HEK293 (cell line): ENCODE results near the gene SOX13.

Experiments used
- CTCF ChIA-PET: fragments of 350-600 bp; formaldehyde crosslinking; extraction: SDS; loops from one replicate; lab custom pipeline; 2021; ENCODE audit warnings: antibody characterized with exemption; lab: Yijun Ruan, JAX
- POLR2A ChIA-PET: fragments of 300-600 bp; formaldehyde crosslinking; extraction: SDS; loops from one replicate; lab custom pipeline; 2020; ENCODE audit warnings: antibody characterized with exemption, inconsistent platforms; lab: Yijun Ruan, JAX
- H3K27ac ChIP-seq: fragments of 200-500 bp; sonication (Bioruptor generic); 2 replicates; pipeline ENCODE4 v1.5.1; 2014; ENCODE audit warnings: low read depth, low read length, control low read depth, inconsistent platforms; ENCODE audit errors: extremely low read depth
- H3K36me3 ChIP-seq, 2 experiments: fragments of 200-500 bp in 1 of 2; sonication (Bioruptor generic) in 1 of 2; 1 replicate in 1 of 2; 2 replicates in 1 of 2; pipeline ENCODE4 v1.5.1; 2014 to 2017; ENCODE audit warnings: inconsistent platforms in 2 of 2, low read length in 2 of 2; ENCODE audit not compliant: control insufficient read depth in 2 of 2, insufficient read depth in 1 of 2
- H3K4me1 ChIP-seq: fragments of 200-500 bp; sonication (Bioruptor generic); 2 replicates; pipeline ENCODE4 v1.5.1; 2014; ENCODE audit warnings: mild to moderate bottlenecking, low read length, inconsistent platforms; ENCODE audit not compliant: control insufficient read depth, insufficient read depth
- H3K4me3 ChIP-seq: 2 replicates; pipeline ENCODE4 v1.5.1; 2011; ENCODE audit warnings: low read depth, mild to moderate bottlenecking, control low read depth, low read length, moderate library complexity
- H3K9me3 ChIP-seq: fragments of 200-500 bp; sonication (Bioruptor generic); 2 replicates; pipeline ENCODE4 v1.5.1; 2014; ENCODE audit warnings: low read depth, low read length, inconsistent platforms; ENCODE audit not compliant: control insufficient read depth, insufficient read depth
- BCL11A ChIP-seq: fragments of 450-650 bp; formaldehyde crosslinking; IDR thresholded peaks from 2 replicates; pipeline ENCODE4 v1.5.1; 2016; ENCODE audit warnings: low read depth, missing biosample characterization, missing genetic modification characterization
- EGR2 ChIP-seq: fragments of 450-650 bp; formaldehyde crosslinking; IDR thresholded peaks from 2 replicates; pipeline ENCODE4 v1.5.1; 2016; ENCODE audit warnings: low read depth, missing biosample characterization, missing genetic modification characterization
- GLI2 ChIP-seq: fragments of 450-650 bp; formaldehyde crosslinking; IDR thresholded peaks from 2 replicates; pipeline ENCODE4; 2017; ENCODE audit warnings: missing biosample characterization, missing genetic modification characterization, low read depth, borderline replicate concordance
- GLIS1 ChIP-seq: fragments of 450-650 bp; formaldehyde crosslinking; IDR thresholded peaks from 2 replicates; pipeline ENCODE4 v1.5.1; 2016; ENCODE audit warnings: missing biosample characterization, missing genetic modification characterization
- KLF16 ChIP-seq: fragments of 450-650 bp; formaldehyde crosslinking; IDR thresholded peaks from 2 replicates; pipeline ENCODE4 v1.5.1; 2017; ENCODE audit warnings: missing biosample characterization, missing genetic modification characterization
- MYNN ChIP-seq: fragments of 450-650 bp; formaldehyde crosslinking; IDR thresholded peaks from 2 replicates; pipeline ENCODE4 v1.5.1; 2016; ENCODE audit warnings: missing biosample characterization, missing genetic modification characterization, borderline replicate concordance
- MZF1 ChIP-seq: fragments of 450-650 bp; formaldehyde crosslinking; IDR thresholded peaks from 2 replicates; pipeline ENCODE4 v1.5.1; 2017; ENCODE audit warnings: missing biosample characterization, missing genetic modification characterization, borderline replicate concordance
- WT1 ChIP-seq: fragments of 450-650 bp; formaldehyde crosslinking; IDR thresholded peaks from 2 replicates; pipeline ENCODE4 v1.5.1; 2016; ENCODE audit warnings: missing biosample characterization, missing genetic modification characterization
- ZFHX2 ChIP-seq: fragments of 450-650 bp; formaldehyde crosslinking; conservative IDR thresholded peaks from 2 replicates; pipeline ENCODE4 v1.5.1; 2016; ENCODE audit warnings: missing biosample characterization, missing genetic modification characterization
- ZNF114 ChIP-seq: fragments of 450-650 bp; formaldehyde crosslinking; IDR thresholded peaks from 2 replicates; pipeline ENCODE4 v1.5.0; 2017; ENCODE audit warnings: missing biosample characterization, missing genetic modification characterization
- ZNF211 ChIP-seq: fragments of 450-650 bp; formaldehyde crosslinking; IDR thresholded peaks from 2 replicates; pipeline ENCODE4 v1.5.1; 2016; ENCODE audit warnings: low read depth, missing biosample characterization, missing genetic modification characterization
- ZNF37A ChIP-seq: fragments of 450-650 bp; IDR thresholded peaks from 2 replicates; pipeline ENCODE4 v1.5.1; 2018; ENCODE audit warnings: missing biosample characterization, missing genetic modification characterization
- ZNF426 ChIP-seq: fragments of 450-650 bp; formaldehyde crosslinking; IDR thresholded peaks from 2 replicates; pipeline ENCODE4 v1.5.1; 2017; ENCODE audit warnings: missing biosample characterization, missing genetic modification characterization, mild to moderate bottlenecking, inconsistent platforms, moderate library complexity
- ZNF433 ChIP-seq: fragments of 450-650 bp; formaldehyde crosslinking; IDR thresholded peaks from 2 replicates; pipeline ENCODE4 v1.5.1; 2016; ENCODE audit warnings: missing biosample characterization, missing genetic modification characterization, low read depth
- ZNF544 ChIP-seq: fragments of 450-650 bp; formaldehyde crosslinking; IDR thresholded peaks from 2 replicates; pipeline ENCODE4 v1.5.0; 2017; ENCODE audit warnings: missing biosample characterization, missing genetic modification characterization
- ZNF776 ChIP-seq: fragments of 450-650 bp; formaldehyde crosslinking; IDR thresholded peaks from 2 replicates; pipeline ENCODE4 v1.5.0; 2017; ENCODE audit warnings: missing biosample characterization, missing genetic modification characterization, borderline replicate concordance
- ZXDB ChIP-seq: fragments of 450-650 bp; formaldehyde crosslinking; IDR thresholded peaks from 2 replicates; pipeline ENCODE4 v1.5.1; 2016; ENCODE audit warnings: missing biosample characterization, missing genetic modification characterization
- TF ChIP-seq, protein P1 (sequence below): fragments of 450-650 bp; formaldehyde crosslinking; optimal IDR thresholded peaks from 2 replicates; pipeline ENCODE3; 2016; ENCODE audit warnings: missing biosample characterization, mild to moderate bottlenecking, missing genetic modification characterization
- TF ChIP-seq, protein P2 (sequence below): fragments of 450-650 bp; formaldehyde crosslinking; IDR thresholded peaks from 2 replicates; pipeline ENCODE4 v1.5.1; 2016; ENCODE audit warnings: missing biosample characterization, missing genetic modification characterization
- TF ChIP-seq, protein P3 (sequence below): fragments of 450-650 bp; formaldehyde crosslinking; IDR thresholded peaks from 2 replicates; pipeline ENCODE4 v1.5.1; 2016; ENCODE audit warnings: missing biosample characterization, missing genetic modification characterization
- TF ChIP-seq, protein P4 (sequence below): fragments of 450-650 bp; formaldehyde crosslinking; IDR thresholded peaks from 2 replicates; pipeline ENCODE4 v1.5.1; 2016; ENCODE audit warnings: missing biosample characterization, missing genetic modification characterization
- TF ChIP-seq, protein P5 (sequence below): fragments of 450-650 bp; formaldehyde crosslinking; IDR thresholded peaks from 2 replicates; pipeline ENCODE4 v1.5.1; 2016; ENCODE audit warnings: missing biosample characterization, missing genetic modification characterization

Gene SOX13

DNA sequence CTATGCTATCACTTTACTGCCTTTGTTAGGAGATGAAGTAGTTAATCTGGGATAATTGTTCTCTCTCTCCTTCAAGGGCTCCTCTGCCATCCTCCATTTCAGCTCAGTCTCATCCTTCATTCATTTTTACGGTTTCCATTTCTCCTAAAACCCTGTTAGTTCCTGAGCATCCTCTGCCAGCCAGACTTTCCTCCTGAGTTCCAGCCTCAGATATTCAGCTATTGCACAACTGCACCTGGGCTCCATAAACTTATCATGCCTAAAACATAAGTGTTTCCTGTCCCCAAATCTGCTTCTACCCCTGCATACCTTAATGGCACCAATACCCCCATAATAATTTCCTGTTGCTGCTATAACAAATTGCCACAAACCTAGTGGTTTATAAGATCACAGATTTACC, 39.6 kb upstream of the SOX13 start:
- TF ChIP-seq GLI2 (tag by site-specific recombination) (no peak), GLIS1 (tag by site-specific recombination) (no peak), ZXDB (tag by site-specific recombination) (no peak)
- TF ChIP-seq, protein P1, sequence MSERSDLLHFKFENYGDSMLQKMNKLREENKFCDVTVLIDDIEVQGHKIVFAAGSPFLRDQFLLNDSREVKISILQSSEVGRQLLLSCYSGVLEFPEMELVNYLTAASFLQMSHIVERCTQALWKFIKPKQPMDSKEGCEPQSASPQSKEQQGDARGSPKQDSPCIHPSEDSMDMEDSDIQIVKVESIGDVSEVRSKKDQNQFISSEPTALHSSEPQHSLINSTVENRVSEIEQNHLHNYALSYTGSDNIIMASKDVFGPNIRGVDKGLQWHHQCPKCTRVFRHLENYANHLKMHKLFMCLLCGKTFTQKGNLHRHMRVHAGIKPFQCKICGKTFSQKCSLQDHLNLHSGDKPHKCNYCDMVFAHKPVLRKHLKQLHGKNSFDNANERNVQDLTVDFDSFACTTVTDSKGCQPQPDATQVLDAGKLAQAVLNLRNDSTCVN (tag by site-specific recombination): no peak
- Histone ChIP-seq H3K27ac (no peak overlapping the region), H3K4me1 (no peaks in the 10 kb centered on the region), H3K4me3 (no peak overlapping the region), H3K9me3 (no peaks in the 10 kb centered on the region), H3K36me3 (no peaks in the 10 kb centered on the region)
- ChIA-PET POLR2A (no interaction called here), CTCF (interaction anchor here (1.0 kb wide), 1 partner anchor 95 kb away, joined by 7 read pairs; no protein-coding TSS in a partner anchor)

DNA sequence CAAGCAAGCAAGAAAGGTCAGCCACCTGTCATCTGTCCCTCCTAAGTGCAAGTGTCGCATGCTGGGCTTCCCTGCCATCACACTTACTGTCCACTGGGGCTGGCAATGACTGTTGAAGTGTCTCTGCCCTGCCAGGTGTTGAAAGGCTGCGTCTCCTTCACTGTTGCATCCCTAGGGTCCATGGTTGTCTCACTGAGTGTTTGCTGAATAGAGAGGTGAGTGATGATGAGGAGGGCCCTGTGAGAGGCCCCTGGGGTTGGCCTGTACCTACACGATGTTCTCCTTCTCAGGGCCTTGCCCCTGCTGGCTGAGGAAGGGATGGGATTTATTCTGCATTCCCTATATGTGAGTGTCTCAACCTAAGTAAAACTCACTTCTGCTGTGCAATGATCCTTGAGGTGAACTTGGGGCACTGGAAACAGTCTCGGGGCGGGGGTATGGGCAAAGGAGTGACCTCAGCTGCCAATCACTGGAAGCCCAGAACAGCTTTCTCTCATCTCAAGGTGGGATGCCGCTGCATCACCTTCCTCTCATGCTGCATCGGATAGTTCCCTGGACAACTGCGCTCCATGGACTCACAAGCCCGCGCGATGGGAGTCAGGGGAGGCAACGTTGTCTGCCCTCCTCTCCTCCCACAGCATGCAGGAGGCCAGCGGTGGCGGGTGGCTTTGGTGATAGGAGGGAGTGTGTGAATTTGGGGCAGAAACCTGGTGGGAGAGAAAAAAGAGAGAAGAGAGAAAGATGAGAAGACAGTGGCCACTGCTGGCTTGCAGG, 35.8 kb upstream of the SOX13 start:
- TF ChIP-seq, protein P2, sequence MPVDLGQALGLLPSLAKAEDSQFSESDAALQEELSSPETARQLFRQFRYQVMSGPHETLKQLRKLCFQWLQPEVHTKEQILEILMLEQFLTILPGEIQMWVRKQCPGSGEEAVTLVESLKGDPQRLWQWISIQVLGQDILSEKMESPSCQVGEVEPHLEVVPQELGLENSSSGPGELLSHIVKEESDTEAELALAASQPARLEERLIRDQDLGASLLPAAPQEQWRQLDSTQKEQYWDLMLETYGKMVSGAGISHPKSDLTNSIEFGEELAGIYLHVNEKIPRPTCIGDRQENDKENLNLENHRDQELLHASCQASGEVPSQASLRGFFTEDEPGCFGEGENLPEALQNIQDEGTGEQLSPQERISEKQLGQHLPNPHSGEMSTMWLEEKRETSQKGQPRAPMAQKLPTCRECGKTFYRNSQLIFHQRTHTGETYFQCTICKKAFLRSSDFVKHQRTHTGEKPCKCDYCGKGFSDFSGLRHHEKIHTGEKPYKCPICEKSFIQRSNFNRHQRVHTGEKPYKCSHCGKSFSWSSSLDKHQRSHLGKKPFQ: no peak
- no peak for TF ChIP-seq ZNF37A
- TF ChIP-seq ZNF426 (tag by site-specific recombination): no peak
- TF ChIP-seq ZNF776 (tag by site-specific recombination): no peak
- TF ChIP-seq ZNF211 (tag by site-specific recombination): no peak
- TF ChIP-seq MYNN: no peak; the same call in 1 of the 2 replicates
- TF ChIP-seq WT1 (tag by site-specific recombination): peak; percentile 40; the same call in 1 of the 2 replicates
- TF ChIP-seq EGR2: peak; percentile 50
- TF ChIP-seq, protein P3, sequence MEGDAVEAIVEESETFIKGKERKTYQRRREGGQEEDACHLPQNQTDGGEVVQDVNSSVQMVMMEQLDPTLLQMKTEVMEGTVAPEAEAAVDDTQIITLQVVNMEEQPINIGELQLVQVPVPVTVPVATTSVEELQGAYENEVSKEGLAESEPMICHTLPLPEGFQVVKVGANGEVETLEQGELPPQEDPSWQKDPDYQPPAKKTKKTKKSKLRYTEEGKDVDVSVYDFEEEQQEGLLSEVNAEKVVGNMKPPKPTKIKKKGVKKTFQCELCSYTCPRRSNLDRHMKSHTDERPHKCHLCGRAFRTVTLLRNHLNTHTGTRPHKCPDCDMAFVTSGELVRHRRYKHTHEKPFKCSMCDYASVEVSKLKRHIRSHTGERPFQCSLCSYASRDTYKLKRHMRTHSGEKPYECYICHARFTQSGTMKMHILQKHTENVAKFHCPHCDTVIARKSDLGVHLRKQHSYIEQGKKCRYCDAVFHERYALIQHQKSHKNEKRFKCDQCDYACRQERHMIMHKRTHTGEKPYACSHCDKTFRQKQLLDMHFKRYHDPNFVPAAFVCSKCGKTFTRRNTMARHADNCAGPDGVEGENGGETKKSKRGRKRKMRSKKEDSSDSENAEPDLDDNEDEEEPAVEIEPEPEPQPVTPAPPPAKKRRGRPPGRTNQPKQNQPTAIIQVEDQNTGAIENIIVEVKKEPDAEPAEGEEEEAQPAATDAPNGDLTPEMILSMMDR (tag by site-specific recombination): peak; percentile 31; the same call in 1 of the 2 replicates
- no peak for TF ChIP-seq ZNF114
- TF ChIP-seq BCL11A: no peak
- no peak for TF ChIP-seq ZNF433 (tag by site-specific recombination)
- Histone ChIP-seq H3K36me3 (no peaks in the 10 kb centered on the region), H3K4me1 (no peaks in the 10 kb centered on the region), H3K9me3 (no peaks in the 10 kb centered on the region), H3K4me3 (no peak overlapping the region), H3K27ac (no peak overlapping the region)
- CTCF ChIA-PET: no interaction called here
- POLR2A ChIA-PET: no interaction called here

DNA sequence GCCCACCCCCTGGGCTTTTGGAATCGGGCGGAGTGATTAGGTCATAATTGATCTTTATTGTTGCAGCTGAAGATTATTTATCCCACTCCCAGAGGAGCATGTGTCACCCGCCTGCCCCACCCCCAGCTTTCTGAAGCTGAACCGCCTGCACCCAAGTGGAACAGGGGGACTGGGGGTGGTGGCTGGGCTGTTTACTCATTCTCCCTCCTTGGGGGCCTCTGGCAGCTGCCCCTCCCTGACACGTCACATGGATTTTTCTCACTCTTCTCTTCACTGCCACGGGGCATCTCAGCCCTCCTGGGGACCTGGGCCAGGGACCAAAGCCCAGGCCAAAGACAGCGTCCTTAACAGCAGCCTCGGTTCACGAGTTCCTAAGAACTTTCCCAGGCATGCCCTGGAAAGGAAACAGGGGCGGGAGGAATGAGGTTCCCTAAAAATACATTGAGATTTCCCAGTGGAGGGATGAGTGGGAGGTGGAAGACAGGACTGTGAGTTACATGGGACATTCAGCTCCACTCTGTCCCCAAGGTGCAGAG, 31.6 kb upstream of the SOX13 start:
- no peak overlapping the region for H3K4me3 ChIP-seq
- no peaks in the 10 kb centered on the region for H3K36me3 ChIP-seq
- CTCF ChIA-PET: interaction anchor here (1.1 kb wide), 1 partner anchor 10 kb away, joined by 3 read pairs; no protein-coding TSS in a partner anchor
- no peaks in the 10 kb centered on the region for H3K9me3 ChIP-seq
- POLR2A ChIA-PET: no interaction called here
- H3K27ac ChIP-seq: no peak overlapping the region
- no peaks in the 10 kb centered on the region for H3K4me1 ChIP-seq
- TF ChIP-seq ZFHX2 (tag by site-specific recombination): peak; percentile 86
- no peak for TF ChIP-seq ZNF544
- TF ChIP-seq, protein P4, sequence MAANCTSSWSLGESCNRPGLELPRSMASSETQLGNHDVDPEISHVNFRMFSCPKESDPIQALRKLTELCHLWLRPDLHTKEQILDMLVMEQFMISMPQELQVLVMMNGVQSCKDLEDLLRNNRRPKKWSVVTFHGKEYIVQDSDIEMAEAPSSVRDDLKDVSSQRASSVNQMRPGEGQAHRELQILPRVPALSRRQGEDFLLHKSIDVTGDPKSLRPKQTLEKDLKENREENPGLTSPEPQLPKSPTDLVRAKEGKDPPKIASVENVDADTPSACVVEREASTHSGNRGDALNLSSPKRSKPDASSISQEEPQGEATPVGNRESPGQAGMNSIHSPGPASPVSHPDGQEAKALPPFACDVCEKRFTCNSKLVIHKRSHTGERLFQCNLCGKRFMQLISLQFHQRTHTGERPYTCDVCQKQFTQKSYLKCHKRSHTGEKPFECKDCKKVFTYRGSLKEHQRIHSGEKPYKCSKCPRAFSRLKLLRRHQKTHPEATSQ (tag by site-specific recombination): no peak
- TF ChIP-seq KLF16: no peak
- TF ChIP-seq MZF1 (tag by site-specific recombination): no peak
- TF ChIP-seq, protein P5, sequence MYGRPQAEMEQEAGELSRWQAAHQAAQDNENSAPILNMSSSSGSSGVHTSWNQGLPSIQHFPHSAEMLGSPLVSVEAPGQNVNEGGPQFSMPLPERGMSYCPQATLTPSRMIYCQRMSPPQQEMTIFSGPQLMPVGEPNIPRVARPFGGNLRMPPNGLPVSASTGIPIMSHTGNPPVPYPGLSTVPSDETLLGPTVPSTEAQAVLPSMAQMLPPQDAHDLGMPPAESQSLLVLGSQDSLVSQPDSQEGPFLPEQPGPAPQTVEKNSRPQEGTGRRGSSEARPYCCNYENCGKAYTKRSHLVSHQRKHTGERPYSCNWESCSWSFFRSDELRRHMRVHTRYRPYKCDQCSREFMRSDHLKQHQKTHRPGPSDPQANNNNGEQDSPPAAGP (tag by site-specific recombination): peak; percentile 86; the same call in 1 of the 2 replicates
